ENCODE results near the gene GALM. TPM values are rescaled to one million over a fixed set of nuclear protein-coding genes. Genes with fewer than 3 reads are reported as not detected.
"Not testable (repeated sequence)": the region's sequence is repeated elsewhere in the genome, so short reads cannot be mapped to it uniquely, and the experiment has no call there.

GALM gene
- total RNA-seq, 1 donor from 2014 or later, result 15.6 TPM

DNA sequence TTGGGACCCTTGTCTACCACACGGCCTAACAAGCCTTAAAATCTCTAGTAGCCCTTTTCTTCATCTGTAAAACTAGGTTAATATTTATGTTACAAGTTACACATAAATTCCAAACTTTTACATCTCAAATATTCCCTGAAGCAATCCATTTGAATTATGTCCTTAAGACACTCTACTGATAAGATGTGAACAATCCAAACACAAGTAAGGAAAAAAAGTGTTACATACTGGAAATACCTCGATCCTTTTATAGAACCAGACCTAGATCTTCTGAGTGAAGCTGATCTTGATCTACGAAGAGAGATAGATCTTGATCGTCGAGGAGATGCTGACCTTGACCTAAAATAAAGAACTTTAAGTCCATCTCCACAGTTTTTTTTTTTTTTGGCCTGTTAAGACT lies 81.9 kb downstream of the GALM start:
- DNase-seq (ENCODE audit: missing footprints), result no peak
- no peak for ATAC-seq
- intact Hi-C loops (cut with DNase I), result loop anchor here (10.0 kb wide), 1 partner anchor 433 kb away; no protein-coding TSS in a partner anchor

DNA sequence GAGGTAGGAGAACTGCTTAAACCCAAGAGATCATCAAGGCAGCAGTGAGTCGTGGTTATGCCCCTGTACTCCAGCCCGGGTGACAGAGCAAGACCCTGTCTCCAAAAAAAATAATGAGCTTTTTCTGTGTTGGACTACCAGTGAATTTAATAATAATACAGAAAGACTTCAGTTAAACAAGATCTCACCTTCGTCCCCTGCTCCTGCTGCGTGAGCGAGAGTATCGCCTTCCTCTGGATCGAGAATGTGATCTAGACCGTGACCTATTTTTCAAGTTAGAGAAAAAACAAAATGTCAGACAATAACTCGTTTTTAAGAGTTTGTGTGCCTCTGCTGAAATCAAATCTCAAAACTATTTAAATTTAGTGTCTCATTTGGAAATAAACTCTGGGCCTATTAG lies 82.5 kb downstream of the GALM start:
- ATAC-seq, result no peak
- intact Hi-C loops (cut with DNase I), result loop anchor here (10.0 kb wide), 1 partner anchor 434 kb away; no protein-coding TSS in a partner anchor
- DNase-seq (ENCODE audit: missing footprints), result no peak

DNA sequence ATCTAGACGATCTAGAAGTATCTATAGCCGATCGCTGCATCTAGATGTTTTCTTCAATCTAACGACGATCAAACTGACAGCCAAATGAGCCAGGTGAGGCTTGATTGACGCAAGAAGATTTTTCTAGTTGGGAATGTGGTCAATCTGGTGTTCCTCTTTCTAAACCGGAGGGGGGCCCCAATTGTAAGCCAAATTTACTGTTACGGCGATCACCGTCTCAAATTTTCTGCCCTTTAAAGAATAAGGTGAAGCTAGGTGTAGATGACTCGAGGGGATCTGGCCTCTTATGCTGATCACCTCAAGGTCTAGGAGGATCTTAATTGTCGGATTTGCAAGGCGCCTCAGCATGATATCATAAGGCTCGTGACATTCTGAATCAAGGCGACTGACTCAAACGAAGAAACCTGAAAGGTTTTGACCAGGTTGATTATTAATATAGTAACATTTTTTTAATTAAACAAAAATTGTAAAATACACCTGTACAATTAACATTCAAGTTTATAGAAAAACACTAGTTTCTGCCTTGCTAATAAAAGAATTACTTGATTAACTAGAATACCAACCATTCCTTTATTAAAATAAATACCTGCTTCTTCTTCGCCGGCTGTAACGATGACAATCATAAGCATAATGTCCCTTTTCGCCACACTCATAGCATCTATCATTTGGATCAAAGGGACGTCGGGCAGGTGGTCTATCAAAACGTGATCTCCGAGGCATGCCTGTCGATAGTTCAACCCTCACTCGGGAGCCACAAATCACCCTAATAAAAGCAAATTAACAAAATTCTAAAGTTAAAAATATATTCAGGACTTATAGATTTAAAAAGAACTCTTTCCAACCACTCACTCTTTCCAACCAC lies 83.3 kb downstream of the GALM start:
- no peak for DNase-seq (ENCODE audit: missing footprints)
- intact Hi-C loops (cut with DNase I), result loop anchor here (10.0 kb wide), 1 partner anchor 434 kb away; no protein-coding TSS in a partner anchor
- no peak for ATAC-seq

DNA sequence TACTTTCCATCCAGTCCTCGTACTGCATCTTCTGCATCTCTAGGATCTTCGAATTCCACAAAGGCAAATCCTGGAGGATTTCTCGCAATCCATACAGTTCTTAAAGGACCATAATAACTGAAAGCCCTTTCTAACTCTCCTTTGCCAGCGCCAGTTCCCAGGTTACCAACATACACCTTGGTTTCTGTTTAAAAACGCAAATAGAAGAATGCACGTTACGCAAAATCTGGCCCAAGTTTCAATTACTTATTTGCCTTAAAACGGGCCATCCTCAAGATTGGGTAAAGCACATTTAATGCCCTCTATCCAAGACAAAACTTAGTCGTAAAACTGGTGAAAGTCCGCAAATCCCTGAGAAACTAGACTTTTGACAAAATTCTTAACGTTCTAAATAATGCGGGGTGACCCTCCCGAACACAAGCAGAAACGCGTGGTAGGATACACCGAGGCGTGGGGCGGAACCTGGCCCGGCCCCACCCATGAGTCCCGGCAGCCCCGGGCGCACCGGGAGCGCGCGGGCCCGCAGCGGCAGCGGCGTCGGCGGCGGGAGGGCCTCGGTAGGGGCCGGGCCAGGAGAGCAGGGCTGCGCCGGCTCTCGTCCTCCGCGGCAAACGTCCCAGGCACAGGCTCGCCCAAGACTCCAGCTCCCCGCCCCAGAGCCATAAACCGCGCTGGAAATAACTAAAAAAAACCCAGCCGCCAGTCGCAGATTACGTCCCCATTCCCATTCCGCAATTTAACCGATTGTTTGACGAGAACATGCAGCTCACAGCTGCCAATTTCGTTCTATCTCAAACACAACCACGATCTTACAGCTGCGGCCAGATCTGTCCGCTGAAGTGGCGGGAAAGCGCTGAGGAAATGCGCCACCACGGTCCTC lies 84.3 kb downstream of the GALM start:
- ATAC-seq (peak; percentile 84), DNase-seq (ENCODE audit: missing footprints) (peak; percentile 69)
- intact Hi-C loops (cut with DNase I), result loop anchor here (5.0 kb wide), 1 partner anchor 373 kb away; the partner anchor contains the start of gene ATL2

DNA sequence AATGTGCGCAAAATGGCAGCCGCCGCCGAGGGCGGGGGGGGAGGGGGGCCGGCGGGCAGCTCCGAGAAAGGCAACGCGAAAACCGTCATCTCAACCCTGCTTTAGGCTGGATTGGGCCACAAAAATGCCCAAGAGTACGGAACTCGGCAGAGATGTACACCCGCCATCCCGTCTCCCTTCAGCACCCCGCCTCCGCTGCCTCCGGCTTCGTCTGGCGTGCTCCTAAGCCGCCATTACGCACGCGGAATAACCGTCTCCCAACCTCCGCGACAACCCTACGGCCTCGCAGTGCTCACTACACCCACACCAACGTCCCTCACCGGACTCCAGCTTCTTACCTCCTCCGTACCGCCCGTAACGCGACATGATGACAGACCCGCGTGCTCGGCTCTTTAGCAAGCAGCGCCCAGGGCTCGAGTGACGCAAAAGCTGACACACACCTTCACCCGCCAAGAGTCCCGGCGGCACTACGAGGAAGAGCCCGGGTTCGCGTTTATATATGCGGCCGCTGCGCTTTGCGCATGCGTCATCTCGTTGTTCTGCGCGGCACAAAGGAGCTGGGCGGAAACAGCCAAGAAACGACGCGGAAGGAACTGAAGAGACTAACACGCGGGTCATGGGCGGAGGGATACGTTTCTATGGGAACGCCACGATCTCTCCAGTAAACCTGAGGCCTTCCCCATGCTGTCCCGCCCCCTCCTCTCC lies 85.1 kb downstream of the GALM start, which contains the start of gene SRSF7:
Gene SRSF7, minus strand, starts transcription at position 471 of the 705 bp plus-strand sequence. Its CDS starts 105 bp downstream, at position 366.
- peak; percentile 92 for ATAC-seq
- intact Hi-C loops (cut with DNase I), result loop anchor here (5.0 kb wide), 1 partner anchor 374 kb away; the partner anchor contains the start of gene ATL2

DNA sequence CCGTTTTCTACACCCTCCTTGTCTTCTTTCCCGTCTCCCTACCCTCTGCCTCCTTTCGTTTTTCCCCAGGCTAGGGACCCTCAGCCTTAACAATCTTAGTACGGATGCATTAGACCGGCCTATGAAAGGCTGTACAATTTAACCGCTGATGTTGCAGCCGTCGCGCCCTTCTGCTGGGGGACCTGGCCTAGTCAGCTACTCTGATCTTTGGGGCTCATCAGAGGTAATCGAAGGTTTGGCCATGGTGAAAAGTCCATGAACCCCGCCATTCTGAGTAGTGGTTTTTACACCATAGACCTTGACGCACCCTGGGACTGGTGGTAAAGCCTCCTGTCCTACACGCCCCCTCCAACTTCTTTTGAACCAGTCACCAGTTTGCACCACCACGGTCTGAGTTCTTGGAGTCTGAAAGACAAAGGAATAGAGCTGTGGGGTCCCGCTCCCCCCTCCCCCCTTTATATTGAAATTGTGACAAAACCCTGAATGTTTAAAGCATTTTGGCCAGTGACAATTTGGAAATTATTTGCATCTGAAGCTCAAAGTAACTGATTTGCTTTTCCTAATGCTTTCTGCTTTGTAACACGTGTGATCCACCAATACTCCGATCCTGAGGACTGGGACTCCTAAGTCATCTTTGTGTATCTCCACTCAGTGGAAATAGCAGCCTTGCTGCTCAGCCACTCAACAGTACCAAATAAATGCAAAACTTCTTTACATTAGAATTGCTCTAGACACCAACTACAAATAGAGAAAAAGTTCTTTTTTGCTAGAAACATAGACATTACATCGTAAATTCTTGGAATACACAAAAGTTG lies 85.9 kb downstream of the GALM start:
- ATAC-seq (no peak), DNase-seq (ENCODE audit: missing footprints) (peak; percentile 69)
- intact Hi-C loops (cut with DNase I), result loop anchor here (5.0 kb wide), 1 partner anchor 375 kb away; the partner anchor contains the start of gene ATL2

More for the DNA sequence above, 85.1 kb downstream of the GALM start, which contains the start of gene SRSF7:
- DNase-seq (ENCODE audit: missing footprints), result peak; percentile 99

DNA sequence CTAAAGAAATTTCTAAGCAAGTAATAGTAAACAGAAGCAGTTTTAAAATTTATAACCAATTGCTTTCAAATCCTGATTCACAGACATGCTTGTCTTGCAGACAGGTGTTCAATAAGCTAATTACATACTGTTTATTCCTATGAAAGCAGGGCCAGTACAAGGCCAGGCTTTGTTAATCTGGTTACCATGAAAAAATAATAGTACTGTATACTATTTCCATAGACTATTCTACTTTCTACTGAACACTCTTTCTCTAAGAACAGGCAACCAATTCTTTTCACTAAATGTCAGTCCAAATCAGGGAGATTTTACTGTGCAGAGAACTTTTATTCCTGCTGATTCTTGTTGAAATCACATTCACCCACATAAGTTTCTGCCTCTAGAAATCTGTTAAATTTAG lies 88.1 kb downstream of the GALM start:
- no peak for DNase-seq (ENCODE audit: missing footprints)
- no peak for ATAC-seq
- intact Hi-C loops (cut with DNase I), result loop anchor here (5.0 kb wide), 1 partner anchor 377 kb away; the partner anchor contains the start of gene ATL2

DNA sequence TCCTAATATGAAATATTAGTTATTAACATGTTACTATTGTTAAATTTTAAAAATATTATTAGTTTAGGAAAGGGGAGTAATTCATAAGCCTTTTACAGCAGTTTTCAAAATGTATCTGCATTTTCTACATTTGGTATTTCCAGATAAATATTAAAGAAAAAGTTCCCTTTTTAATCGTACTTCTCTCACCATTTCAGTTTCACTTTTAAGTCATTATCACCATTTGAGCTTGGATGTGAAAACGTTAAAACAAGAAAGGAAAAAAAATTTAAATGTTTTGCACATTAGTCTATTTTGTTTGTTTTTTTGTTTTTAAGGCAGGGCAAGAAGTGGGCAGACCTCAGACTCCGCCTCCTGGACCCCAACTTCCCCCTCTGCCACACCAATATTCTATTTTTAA lies 88.6 kb downstream of the GALM start:
- DNase-seq (ENCODE audit: missing footprints) (no peak), ATAC-seq (no peak)
- intact Hi-C loops (cut with DNase I), result loop anchor here (5.0 kb wide), 1 partner anchor 377 kb away; the partner anchor contains the start of gene ATL2

DNA sequence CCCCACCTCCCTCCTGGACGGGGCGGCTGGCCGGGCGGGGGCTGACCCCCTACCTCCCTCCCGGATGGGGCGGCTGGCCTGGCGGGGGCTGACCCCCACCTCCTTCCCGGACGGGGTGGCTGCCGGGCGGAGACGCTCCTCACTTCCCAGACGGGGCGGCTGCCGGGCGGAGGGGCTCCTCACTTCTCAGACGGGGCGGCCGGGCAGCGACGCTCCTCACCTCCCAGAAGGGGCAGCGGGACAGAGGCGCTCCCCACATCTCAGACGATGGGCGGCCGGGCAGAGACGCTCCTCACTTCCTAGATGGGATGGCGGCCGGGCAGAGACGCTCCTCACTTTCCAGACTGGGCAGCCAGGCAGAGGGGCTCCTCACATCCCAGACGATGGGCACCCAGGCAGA lies 90.0 kb downstream of the GALM start:
- DNase-seq (ENCODE audit: missing footprints); intact Hi-C loops (cut with DNase I); ATAC-seq: not testable (repeated sequence)

DNA sequence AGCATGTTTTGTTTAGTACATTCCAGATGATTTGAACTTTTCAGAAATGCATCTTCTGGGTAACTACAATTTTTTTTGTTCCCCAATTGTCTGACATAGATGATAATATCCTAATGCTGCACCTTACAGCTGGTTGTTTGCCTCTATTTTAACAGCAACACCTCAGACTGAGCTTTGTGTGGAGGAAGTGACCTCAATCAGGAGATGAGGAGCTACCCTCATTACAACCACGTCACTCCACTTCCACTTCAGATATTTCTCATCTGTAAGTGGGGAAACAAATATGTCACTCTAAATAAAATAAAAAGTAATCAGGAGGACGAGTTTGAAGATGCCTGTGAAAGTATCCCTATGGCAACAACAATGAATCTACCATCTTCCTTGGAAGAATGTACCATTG lies 97.3 kb downstream of the GALM start:
- ATAC-seq, result no peak
- DNase-seq (ENCODE audit: missing footprints), result no peak
- intact Hi-C loops (cut with DNase I), result no loop called here

DNA sequence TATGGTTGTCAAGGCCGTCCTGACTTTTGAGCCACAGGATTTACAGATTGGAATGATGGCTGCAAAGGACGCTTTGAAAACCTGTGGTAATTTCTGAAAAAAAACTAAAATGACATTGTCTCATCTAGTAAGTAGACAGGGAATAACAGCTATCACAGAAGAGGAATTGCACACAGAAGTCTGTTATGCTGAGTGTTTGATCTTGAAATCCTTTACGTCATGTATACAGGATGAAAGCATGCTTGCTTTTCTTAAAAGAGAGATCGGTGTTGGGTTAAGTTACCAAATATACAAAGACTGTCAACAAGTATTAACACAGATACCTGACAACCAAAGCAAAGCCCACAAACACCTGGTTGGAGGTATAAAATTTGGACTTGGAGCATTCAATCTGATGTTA lies 97.8 kb downstream of the GALM start:
- no peak for DNase-seq (ENCODE audit: missing footprints)
- intact Hi-C loops (cut with DNase I), result no loop called here
- no peak for ATAC-seq

DNA sequence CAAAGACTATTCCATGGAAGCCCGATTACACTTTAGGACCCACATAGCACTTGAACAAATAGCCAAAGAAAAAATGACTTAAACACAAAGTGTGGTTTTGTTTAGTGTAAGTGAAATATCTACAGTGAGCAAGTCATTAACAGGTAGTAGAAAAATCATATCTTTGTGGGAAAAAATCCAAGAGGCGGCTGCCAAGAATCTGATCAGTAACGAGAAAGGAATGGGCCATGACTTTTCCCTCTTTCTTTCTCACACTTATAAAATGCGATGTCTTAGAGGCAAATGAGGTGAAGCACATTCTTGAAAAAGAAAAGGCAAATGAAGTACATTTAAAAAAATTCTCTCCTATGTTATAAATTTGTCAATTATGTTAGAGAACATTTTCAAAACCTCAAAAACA lies 99.2 kb downstream of the GALM start:
- intact Hi-C loops (cut with DNase I), result no loop called here
- DNase-seq (ENCODE audit: missing footprints), result no peak

DNA sequence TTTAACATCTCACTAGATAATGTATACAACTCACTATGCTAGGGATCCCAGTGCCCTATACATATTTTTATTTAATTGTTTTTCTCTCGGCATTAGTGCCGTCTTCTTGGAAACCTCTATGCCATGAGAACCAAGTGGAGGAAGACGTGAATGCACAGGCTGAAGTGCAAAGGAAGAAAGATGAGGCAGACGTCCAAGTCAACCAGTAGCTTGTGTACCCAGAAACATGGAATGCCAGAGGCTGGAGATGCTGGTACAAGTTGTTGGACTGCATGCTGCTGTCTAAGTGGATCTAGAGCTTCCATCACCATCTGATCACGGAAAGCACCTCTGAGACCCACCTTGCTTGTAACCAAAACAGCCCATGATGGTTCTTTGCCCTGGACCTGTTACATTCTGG lies 99.6 kb downstream of the GALM start:
- DNase-seq (ENCODE audit: missing footprints) (no peak), ATAC-seq (no peak)
- intact Hi-C loops (cut with DNase I), result no loop called here

More for the DNA sequence above, 99.2 kb downstream of the GALM start:
- no peak for ATAC-seq

DNA sequence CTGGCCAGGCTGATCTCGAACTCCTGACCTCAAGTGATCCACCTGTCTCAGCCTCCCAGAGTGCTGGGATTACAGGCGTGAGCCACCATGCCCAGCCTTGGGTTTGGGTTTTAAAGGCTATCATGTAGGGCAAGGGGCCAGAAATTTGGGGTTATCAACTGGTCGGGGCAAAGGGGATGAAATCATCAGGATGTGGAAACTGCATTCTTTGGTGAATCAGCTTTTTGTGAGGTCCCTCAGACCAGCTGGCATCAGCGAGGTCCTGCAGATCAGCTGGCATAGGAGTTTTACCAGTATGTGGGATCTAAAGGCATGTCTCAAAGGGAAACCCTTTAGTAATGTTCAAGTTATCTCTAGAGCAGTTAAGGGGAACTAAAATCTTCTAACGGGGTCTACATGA lies 105.7 kb downstream of the GALM start:
- intact Hi-C loops (cut with DNase I), result no loop called here
- DNase-seq (ENCODE audit: missing footprints) (no peak), ATAC-seq (no peak)

DNA sequence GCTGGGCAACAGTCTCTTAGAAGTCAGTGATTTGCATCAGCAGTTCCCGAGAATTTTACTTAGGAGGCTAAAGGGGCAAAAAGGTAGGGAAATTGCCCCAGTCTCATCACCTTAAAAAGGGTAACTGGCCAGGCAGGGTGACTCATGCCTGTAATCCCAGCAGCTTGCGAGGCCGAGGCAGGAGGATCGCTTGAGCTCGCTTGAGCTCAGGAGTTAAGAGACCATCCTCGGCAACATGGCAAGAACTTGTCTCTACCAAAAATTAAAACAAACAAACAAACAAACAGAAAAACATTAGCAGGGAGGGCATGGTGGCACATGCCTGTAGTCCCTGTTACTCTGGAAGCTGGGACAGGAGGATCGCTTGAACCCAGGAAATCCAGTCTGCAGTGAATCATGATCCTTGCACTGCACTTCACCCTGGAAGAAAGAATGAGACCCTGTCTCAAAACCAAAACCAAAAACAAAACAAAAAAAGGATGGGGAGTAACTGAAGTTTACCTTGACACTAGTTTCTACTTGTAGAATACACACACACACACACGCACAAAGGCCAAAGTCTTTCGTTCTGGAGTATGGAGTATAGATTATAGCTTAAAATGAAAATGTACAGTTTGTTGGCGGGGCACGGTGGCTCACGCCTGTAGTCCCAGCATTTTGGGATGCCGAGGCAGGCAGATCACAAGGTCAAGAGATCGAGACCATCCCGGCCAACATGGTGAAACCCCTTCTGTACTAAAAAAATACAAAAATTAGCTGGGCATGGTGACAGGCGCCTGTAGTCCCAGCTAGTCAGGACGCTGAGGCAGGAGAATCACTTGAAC lies 109.4 kb downstream of the GALM start:
- DNase-seq (ENCODE audit: missing footprints), result no peak
- no peak for ATAC-seq
- intact Hi-C loops (cut with DNase I), result no loop called here

DNA sequence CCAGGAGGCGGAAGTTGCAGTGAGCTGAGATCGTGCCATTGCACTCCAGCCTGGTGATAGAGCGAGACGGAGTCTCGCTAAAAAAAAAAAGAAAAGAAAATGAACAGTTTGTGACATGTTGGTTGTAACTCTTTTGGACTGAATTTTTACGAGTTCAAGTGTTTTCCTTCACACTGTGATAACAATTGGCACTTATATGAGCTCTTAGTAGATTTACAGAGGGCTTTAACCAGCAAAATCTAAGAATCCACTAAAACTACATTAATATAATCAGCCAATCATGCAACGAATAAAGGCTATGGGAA lies 110.0 kb downstream of the GALM start:
- intact Hi-C loops (cut with DNase I), result no loop called here
- DNase-seq (ENCODE audit: missing footprints), result no peak
- ATAC-seq, result no peak

DNA sequence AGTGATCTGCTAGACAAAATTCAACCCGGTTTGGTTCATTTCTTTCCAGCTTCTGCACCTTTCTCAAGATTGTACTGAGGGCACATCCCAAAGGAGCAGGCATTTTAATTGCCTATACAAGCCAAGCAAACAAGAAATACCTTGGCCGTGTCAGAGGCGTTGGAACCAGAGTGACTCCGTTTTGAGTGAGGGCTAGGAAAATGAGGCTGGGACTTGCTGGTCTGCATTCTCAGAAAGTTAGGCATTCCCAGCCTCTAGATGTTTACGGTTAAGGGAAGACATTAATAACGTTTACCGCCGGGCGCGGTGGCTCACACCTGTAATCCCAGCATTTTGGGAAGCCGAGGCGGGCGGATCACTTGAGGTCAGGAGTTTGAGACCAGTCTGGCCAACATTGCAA lies 110.6 kb downstream of the GALM start:
- no peak for ATAC-seq
- intact Hi-C loops (cut with DNase I), result no loop called here
- no peak for DNase-seq (ENCODE audit: missing footprints)
